IPS-20b (cell line): Measurements from ENCODE around the gene ECE2.

ENCODE experiments used
- H3K27ac ChIP-seq: one replicate; pipeline ENCODE4 v1.5.1; 2013; ENCODE audit warnings: low read length
- H3K27me3 ChIP-seq: 2 replicates; pipeline ENCODE4 v1.6.1; 2013; ENCODE audit warnings: mild to moderate bottlenecking, low read length, inconsistent platforms; ENCODE audit not compliant: insufficient read depth
- H3K36me3 ChIP-seq: 2 replicates; pipeline ENCODE4 v1.6.1; 2013; ENCODE audit warnings: low read depth, mild to moderate bottlenecking, inconsistent platforms, low read length, moderate library complexity; ENCODE audit not compliant: insufficient read depth
- H3K4me1 ChIP-seq: 2 replicates; pipeline ENCODE4 v1.6.1; 2013; ENCODE audit warnings: mild to moderate bottlenecking, control low read depth, inconsistent platforms, low read length, moderate library complexity; ENCODE audit not compliant: insufficient read depth
- H3K4me3 ChIP-seq: 2 replicates; pipeline ENCODE4 v1.5.1; 2013; ENCODE audit warnings: mild to moderate bottlenecking, low read length, inconsistent platforms
- H3K9ac ChIP-seq: 2 replicates; pipeline ENCODE4 v1.6.1; 2013; ENCODE audit warnings: low read depth, mild to moderate bottlenecking, inconsistent platforms, low read length, moderate library complexity
- H3K9me3 ChIP-seq: 2 replicates; pipeline ENCODE4 v1.6.1; 2013; ENCODE audit warnings: mild to moderate bottlenecking, low read depth, low read length, inconsistent platforms; ENCODE audit not compliant: insufficient read depth

ECE2 gene

GRCh38 chr3:184234671-184235380, 41.0 kb upstream of the ECE2 start:
- Histone ChIP-seq H3K4me1 (no peaks in the 10 kb centered on the region), H3K9ac (no peak overlapping the region), H3K9me3 (no peaks in the 10 kb centered on the region)

GRCh38 chr3:184235381-184236032, 40.3 kb upstream of the ECE2 start:
- Histone ChIP-seq H3K27ac (no peak overlapping the region), H3K9ac (no peak overlapping the region), H3K27me3 (peaks cover 53% of the 10 kb centered on the region), H3K4me3 (no peak overlapping the region), H3K4me1 (no peaks in the 10 kb centered on the region), H3K9me3 (no peaks in the 10 kb centered on the region), H3K36me3 (no peaks in the 10 kb centered on the region)

More at GRCh38 chr3:184234671-184235380, 41.0 kb upstream of the ECE2 start:
- Histone ChIP-seq H3K4me3 (no peak overlapping the region), H3K27ac (no peak overlapping the region), H3K36me3 (no peaks in the 10 kb centered on the region), H3K27me3 (peaks cover 54% of the 10 kb centered on the region)

- Histone ChIP-seq H3K9me3 (no peaks in the 10 kb centered on the region), H3K27me3 (peaks cover 49% of the 10 kb centered on the region), H3K36me3 (no peaks in the 10 kb centered on the region), H3K27ac (no peak overlapping the region), H3K4me1 (no peaks in the 10 kb centered on the region), H3K9ac (no peak overlapping the region), H3K4me3 (no peak overlapping the region)
These were observed 39.8 kb upstream of the ECE2 start for GRCh38 chr3:184236033-184236410.

GRCh38 chr3:184236636-184237035, 39.2 kb upstream of the ECE2 start:
- no peak overlapping the region for H3K27ac ChIP-seq
- H3K9me3 ChIP-seq, result no peaks in the 10 kb centered on the region
- no peak overlapping the region for H3K9ac ChIP-seq
- H3K4me1 ChIP-seq, result no peaks in the 10 kb centered on the region
- H3K36me3 ChIP-seq, result no peaks in the 10 kb centered on the region
- H3K4me3 ChIP-seq, result no peak overlapping the region
- peaks cover 43% of the 10 kb centered on the region for H3K27me3 ChIP-seq

GRCh38 chr3:184237211-184237610, 38.6 kb upstream of the ECE2 start:
- no peak overlapping the region for H3K27ac ChIP-seq
- peaks cover 37% of the 10 kb centered on the region for H3K27me3 ChIP-seq
- no peak overlapping the region for H3K4me3 ChIP-seq
- no peaks in the 10 kb centered on the region for H3K9me3 ChIP-seq
- H3K9ac ChIP-seq, result no peak overlapping the region
- no peaks in the 10 kb centered on the region for H3K4me1 ChIP-seq
- peaks cover 3% of the 10 kb centered on the region; the same call in 1 of the 2 replicates for H3K36me3 ChIP-seq

- Histone ChIP-seq H3K4me3 (no peak overlapping the region), H3K4me1 (no peaks in the 10 kb centered on the region), H3K27ac (no peak overlapping the region), H3K27me3 (peaks cover 31% of the 10 kb centered on the region), H3K36me3 (peaks cover 9% of the 10 kb centered on the region), H3K9ac (no peak overlapping the region), H3K9me3 (no peaks in the 10 kb centered on the region)
These were observed 38.0 kb upstream of the ECE2 start for GRCh38 chr3:184237807-184238206.

GRCh38 chr3:184238246-184238818, 37.5 kb upstream of the ECE2 start:
- Histone ChIP-seq H3K4me3 (no peak overlapping the region), H3K9me3 (no peaks in the 10 kb centered on the region), H3K9ac (no peak overlapping the region), H3K27me3 (peaks cover 26% of the 10 kb centered on the region), H3K27ac (no peak overlapping the region), H3K4me1 (no peaks in the 10 kb centered on the region), H3K36me3 (peaks cover 14% of the 10 kb centered on the region)

- Histone ChIP-seq H3K9ac (no peak overlapping the region), H3K36me3 (peaks cover 23% of the 10 kb centered on the region), H3K9me3 (no peaks in the 10 kb centered on the region), H3K4me1 (no peaks in the 10 kb centered on the region), H3K27ac (no peak overlapping the region), H3K27me3 (peaks cover 17% of the 10 kb centered on the region), H3K4me3 (no peak overlapping the region)
These were observed 36.6 kb upstream of the ECE2 start for GRCh38 chr3:184239221-184239620.

GRCh38 chr3:184239708-184240107, 36.1 kb upstream of the ECE2 start:
- peaks cover 15% of the 10 kb centered on the region for H3K27me3 ChIP-seq
- peaks cover 28% of the 10 kb centered on the region for H3K36me3 ChIP-seq
- H3K9ac ChIP-seq, result no peak overlapping the region
- H3K9me3 ChIP-seq, result no peaks in the 10 kb centered on the region
- no peaks in the 10 kb centered on the region for H3K4me1 ChIP-seq
- no peak overlapping the region for H3K4me3 ChIP-seq
- no peak overlapping the region for H3K27ac ChIP-seq

- H3K36me3 ChIP-seq, result peaks cover 36% of the 10 kb centered on the region
- H3K4me3 ChIP-seq, result no peak overlapping the region
- H3K9ac ChIP-seq, result no peak overlapping the region
- peaks cover 15% of the 10 kb centered on the region for H3K27me3 ChIP-seq
- no peaks in the 10 kb centered on the region for H3K9me3 ChIP-seq
- H3K27ac ChIP-seq, result no peak overlapping the region
- H3K4me1 ChIP-seq, result no peaks in the 10 kb centered on the region
These were observed 35.3 kb upstream of the ECE2 start for GRCh38 chr3:184240384-184241140.

- H3K4me1 ChIP-seq, result no peaks in the 10 kb centered on the region
- H3K9ac ChIP-seq, result no peak overlapping the region
- H3K36me3 ChIP-seq, result peaks cover 38% of the 10 kb centered on the region
- peaks cover 15% of the 10 kb centered on the region for H3K27me3 ChIP-seq
- no peaks in the 10 kb centered on the region for H3K9me3 ChIP-seq
- no peak overlapping the region for H3K27ac ChIP-seq
- no peak overlapping the region for H3K4me3 ChIP-seq
These were observed 34.7 kb upstream of the ECE2 start for GRCh38 chr3:184241141-184241446.
